Measurements from ENCODE around the gene ANKIB1. TPM values are rescaled to one million over a fixed set of nuclear protein-coding genes. Genes with fewer than 3 reads are reported as not detected.

Gene ANKIB1
- total and polyA plus RNA-seq, 9 of the 15 experiments (the other 6 are each of a cell fraction or from before 2014, with no cell fraction given): 5.9 to 25.2 (median 16.1) TPM

DNA sequence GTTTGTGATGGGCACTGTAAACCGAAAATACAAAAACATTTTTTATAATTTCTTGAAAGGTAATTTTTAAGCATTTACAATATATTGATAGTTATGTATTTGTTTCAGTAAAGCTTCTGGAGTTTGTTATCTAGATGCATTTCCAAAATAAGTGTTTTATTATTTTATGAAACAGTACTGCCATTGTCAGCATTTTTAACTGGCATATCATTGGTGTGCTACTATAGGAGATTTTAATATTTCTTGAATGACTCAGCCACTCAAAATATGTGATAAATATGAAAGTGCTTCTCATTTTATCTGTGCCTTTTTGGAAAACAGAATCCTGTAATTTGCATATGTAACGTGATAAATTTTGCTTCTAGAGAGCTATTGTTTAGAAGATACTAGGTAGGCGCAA lies 97.9 kb downstream of the ANKIB1 start:
- Histone ChIP-seq H3K36me3 (ENCODE audit: control insufficient read depth, insufficient read depth, low read length) (peaks cover 25% of the 10 kb centered on the region; the same call in 1 of the 3 replicates), H3K4me1 (replicated peaks in 1 of 2; ENCODE audit: control insufficient read depth in 2 of 2, insufficient read depth in 2 of 2, low read length in 2 of 2) (no peaks in the 10 kb centered on the region), H4K20me1 (replicated peaks; ENCODE audit: control insufficient read depth, insufficient read depth, low read length) (no peaks in the 10 kb centered on the region), H3K4me2 (ENCODE audit: insufficient read depth, low read length) (no peak overlapping the region), H3K9ac (ENCODE audit: insufficient read depth in 1 of 2, low read depth in 2 of 2, low read length in 2 of 2) (no peak overlapping the region), H2AFZ (ENCODE audit: low read depth, low read length) (no peak overlapping the region), H3K27me3 (ENCODE audit: control insufficient read depth in 2 of 2, insufficient read depth in 2 of 2, low read length in 2 of 2) (no peaks in the 10 kb centered on the region), H3K79me2 (ENCODE audit: control insufficient read depth, insufficient read depth, low read length) (no peaks in the 10 kb centered on the region), H3K9me1 (ENCODE audit: control insufficient read depth, insufficient read depth, low read length) (no peaks in the 10 kb centered on the region), H3K27ac (ENCODE audit: extremely low read depth, low read depth, low read length) (no peak overlapping the region), H3K4me3 (no peak overlapping the region), H3K9me3 (replicated peaks; ENCODE audit: control insufficient read depth, insufficient read depth, low read depth, low read length) (no peaks in the 10 kb centered on the region)
- POLR2A ChIA-PET: no interaction called here
- FAIRE-seq: no peak
- in situ Hi-C loops (cut with MboI): no loop called here
- intact Hi-C loops (cut with micrococcal nuclease): loop anchor here (10.0 kb wide), 1 partner anchor 99 kb away; the partner anchor contains the start of genes ANKIB1 and KRIT1
- ATAC-seq: no peak
- BruUV-seq (replicated peaks): no TSS peak
- TF ChIP-seq, protein P1, sequence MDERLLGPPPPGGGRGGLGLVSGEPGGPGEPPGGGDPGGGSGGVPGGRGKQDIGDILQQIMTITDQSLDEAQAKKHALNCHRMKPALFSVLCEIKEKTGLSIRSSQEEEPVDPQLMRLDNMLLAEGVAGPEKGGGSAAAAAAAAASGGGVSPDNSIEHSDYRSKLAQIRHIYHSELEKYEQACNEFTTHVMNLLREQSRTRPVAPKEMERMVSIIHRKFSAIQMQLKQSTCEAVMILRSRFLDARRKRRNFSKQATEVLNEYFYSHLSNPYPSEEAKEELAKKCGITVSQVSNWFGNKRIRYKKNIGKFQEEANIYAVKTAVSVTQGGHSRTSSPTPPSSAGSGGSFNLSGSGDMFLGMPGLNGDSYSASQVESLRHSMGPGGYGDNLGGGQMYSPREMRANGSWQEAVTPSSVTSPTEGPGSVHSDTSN (CRISPR knock-in tag; IDR thresholded peaks at IDR 0.05; ENCODE audit: low read depth): no peak
- TF ChIP-seq, protein P1 (tag; conservative IDR thresholded peaks at IDR 0.05; ENCODE audit: low read depth): no peak
- no peak for TF ChIP-seq KLF1 (tag; IDR thresholded peaks at IDR 0.05)
- TF ChIP-seq, protein P2, sequence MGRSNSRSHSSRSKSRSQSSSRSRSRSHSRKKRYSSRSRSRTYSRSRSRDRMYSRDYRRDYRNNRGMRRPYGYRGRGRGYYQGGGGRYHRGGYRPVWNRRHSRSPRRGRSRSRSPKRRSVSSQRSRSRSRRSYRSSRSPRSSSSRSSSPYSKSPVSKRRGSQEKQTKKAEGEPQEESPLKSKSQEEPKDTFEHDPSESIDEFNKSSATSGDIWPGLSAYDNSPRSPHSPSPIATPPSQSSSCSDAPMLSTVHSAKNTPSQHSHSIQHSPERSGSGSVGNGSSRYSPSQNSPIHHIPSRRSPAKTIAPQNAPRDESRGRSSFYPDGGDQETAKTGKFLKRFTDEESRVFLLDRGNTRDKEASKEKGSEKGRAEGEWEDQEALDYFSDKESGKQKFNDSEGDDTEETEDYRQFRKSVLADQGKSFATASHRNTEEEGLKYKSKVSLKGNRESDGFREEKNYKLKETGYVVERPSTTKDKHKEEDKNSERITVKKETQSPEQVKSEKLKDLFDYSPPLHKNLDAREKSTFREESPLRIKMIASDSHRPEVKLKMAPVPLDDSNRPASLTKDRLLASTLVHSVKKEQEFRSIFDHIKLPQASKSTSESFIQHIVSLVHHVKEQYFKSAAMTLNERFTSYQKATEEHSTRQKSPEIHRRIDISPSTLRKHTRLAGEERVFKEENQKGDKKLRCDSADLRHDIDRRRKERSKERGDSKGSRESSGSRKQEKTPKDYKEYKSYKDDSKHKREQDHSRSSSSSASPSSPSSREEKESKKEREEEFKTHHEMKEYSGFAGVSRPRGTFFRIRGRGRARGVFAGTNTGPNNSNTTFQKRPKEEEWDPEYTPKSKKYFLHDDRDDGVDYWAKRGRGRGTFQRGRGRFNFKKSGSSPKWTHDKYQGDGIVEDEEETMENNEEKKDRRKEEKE (IDR thresholded peaks at IDR 0.05; ENCODE audit: borderline replicate concordance in 1 of 2, control insufficient read depth in 1 of 2, low read depth in 2 of 2, low read length in 1 of 2): no peak
- no peak for TF ChIP-seq GATAD2B (IDR thresholded peaks at IDR 0.05; ENCODE audit: borderline replicate concordance)
- TF ChIP-seq ZKSCAN8 (CRISPR knock-in tag; IDR thresholded peaks at IDR 0.05): no peak
- peak; percentile 44; the same call in 1 of the 2 replicates for TF ChIP-seq MAFG (tag; conservative IDR thresholded peaks at IDR 0.05)
- peak; percentile 65; the same call in 1 of the 2 replicates for TF ChIP-seq MAFK (IDR thresholded peaks at IDR 0.05; ENCODE audit: low read length)
- peak; percentile 50; the same call in 1 of the 2 replicates for TF ChIP-seq MAFF (IDR thresholded peaks at IDR 0.05; ENCODE audit: low read length)
- peak; percentile 75 for TF ChIP-seq ZNF316 (IDR thresholded peaks at IDR 0.05)
- TF ChIP-seq C11orf30 (IDR thresholded peaks at IDR 0.05; ENCODE audit: low read depth): peak; percentile 50; the same call in 1 of the 2 replicates
- 79% methylated on average over 3 of the region's 3 CpGs for WGBS (ENCODE audit: insufficient coverage, low coverage, missing lambda C conversion rate)
- CTCF ChIA-PET (ENCODE audit: low intra/inter-chr PET ratio): no interaction called here
- DNase-seq (ENCODE audit: extremely low read depth in 1 of 4, low spot score in 3 of 4): no peak

All from K562 (cell line).